Stimulated activated memory B cell treated with anti-CD40 and anti-IgM and Interleukin-4, amounts not matched to agents 10 μg/mL and 1 μg/mL and 100 μg/mL, for 72 hours (primary cell): ENCODE measurements around the gene MAGEB4.

Source experiments
- ATAC-seq: fragments of 150-1000 bp; cut with Tn5 transposase; 2 replicates; pipeline ENCODE4 v1.10.0; 2021
- H3K27ac Mint-ChIP-seq: one replicate; pipeline ENCODE4 v1.8.0; 2022; ENCODE audit warnings: mild to moderate bottlenecking, mixed read lengths
- H3K27me3 Mint-ChIP-seq: one replicate; pipeline ENCODE4 v1.8.0; 2022; ENCODE audit warnings: mixed read lengths
- H3K36me3 Mint-ChIP-seq: one replicate; pipeline ENCODE4 v1.8.0; 2022; ENCODE audit warnings: mixed read lengths
- H3K4me1 Mint-ChIP-seq: one replicate; pipeline ENCODE4 v1.8.0; 2022; ENCODE audit warnings: mixed read lengths
- H3K4me3 Mint-ChIP-seq: one replicate; pipeline ENCODE4 v1.8.0; 2022; ENCODE audit warnings: mild to moderate bottlenecking, moderate library complexity, mixed read lengths
- H3K9me3 Mint-ChIP-seq: one replicate; pipeline ENCODE4 v1.8.0; 2022; ENCODE audit warnings: mixed read lengths

MAGEB4 gene

DNA sequence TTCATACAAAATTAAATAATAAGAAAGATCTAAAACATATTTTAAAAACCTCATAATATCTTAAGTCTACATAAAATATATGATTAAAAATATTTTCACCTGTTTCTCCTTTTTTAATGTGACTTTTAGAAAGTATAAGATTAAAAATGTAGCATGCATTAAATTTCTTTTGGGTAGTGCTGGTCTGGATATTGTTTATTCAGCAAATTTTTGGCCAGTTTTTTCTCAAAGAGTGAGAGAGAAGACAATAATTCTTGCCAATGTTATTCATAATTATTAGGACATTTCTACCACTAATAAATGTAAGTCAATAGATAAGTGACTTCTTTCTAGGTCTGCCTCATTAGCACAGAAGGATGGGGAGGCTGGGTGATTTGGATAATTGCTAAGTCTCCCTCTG, 19.2 kb downstream of the MAGEB4 start:
- Mint-ChIP-seq H3K27me3 (no peaks in the 10 kb centered on the region), H3K4me1 (no peaks in the 10 kb centered on the region), H3K36me3 (no peaks in the 10 kb centered on the region), H3K9me3 (peaks cover 2% of the 10 kb centered on the region), H3K4me3 (no peak overlapping the region), H3K27ac (no peak overlapping the region)
- no peak for ATAC-seq

DNA sequence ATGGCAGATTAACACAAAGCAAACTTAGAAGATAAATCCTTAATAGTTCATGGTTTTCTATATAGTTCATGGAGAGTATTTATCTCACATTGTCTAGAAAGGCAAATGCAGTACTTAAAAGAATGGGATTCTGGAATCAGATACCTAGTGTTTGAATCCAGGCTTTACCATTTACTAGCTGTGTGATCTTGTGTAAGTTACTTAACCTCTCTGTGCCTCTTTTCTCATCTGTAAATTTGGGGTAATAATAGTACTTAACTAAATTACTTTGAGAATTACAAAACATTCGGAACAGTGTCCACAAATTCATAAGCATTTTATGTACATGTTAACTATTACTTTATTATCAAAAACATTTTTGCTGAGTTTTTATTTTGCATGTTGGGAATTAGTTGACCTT, 21.0 kb downstream of the MAGEB4 start:
- Mint-ChIP-seq H3K27me3 (peaks cover under 1% of the 10 kb centered on the region), H3K27ac (no peak overlapping the region), H3K36me3 (no peaks in the 10 kb centered on the region), H3K9me3 (no peaks in the 10 kb centered on the region), H3K4me3 (no peak overlapping the region), H3K4me1 (no peaks in the 10 kb centered on the region)
- ATAC-seq = no peak

DNA sequence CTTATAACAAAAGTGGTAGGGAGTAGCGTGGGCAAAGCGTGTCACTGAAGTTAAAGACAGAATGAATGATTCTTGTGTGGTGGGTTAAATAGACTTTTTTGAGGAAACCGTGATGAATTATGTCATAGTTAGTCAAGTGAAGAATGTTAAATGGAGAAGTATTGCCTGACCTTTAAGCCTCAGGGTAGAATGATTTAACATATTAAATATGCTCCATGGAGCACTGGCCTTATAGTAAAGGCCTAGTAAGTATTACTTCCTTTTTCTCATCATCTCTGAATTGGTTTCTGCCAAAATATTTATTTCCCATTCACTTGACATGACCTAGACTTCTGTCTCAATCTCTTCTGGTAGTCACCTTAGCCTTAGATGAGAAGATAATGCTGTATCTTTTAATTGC, 28.8 kb downstream of the MAGEB4 start:
- Mint-ChIP-seq H3K4me3 (no peak overlapping the region), H3K36me3 (no peaks in the 10 kb centered on the region), H3K4me1 (no peaks in the 10 kb centered on the region), H3K27me3 (peaks cover 11% of the 10 kb centered on the region), H3K27ac (no peak overlapping the region), H3K9me3 (no peaks in the 10 kb centered on the region)
- peak; percentile 24 for ATAC-seq

DNA sequence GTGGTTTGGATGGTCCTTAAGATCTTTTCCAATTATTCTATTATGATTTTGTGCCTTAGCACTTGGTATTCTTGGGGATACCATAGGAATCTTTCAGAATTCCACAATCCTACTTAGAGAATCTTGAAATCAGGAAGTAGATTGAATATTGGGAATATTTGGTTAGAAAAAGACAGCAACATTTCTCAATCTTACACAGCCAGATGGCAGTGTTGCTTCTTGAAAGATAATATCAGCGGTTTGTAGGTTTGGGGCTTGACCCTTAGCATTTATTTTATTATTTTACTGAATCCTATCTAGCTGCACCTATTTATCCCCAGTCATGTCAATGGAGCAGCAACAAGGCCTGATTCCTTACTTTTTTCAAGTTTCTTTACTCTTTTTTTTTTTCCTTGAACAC, 33.7 kb downstream of the MAGEB4 start:
- H3K9me3 Mint-ChIP-seq = no peaks in the 10 kb centered on the region
- no peak overlapping the region for H3K27ac Mint-ChIP-seq
- no peaks in the 10 kb centered on the region for H3K4me1 Mint-ChIP-seq
- no peak for ATAC-seq
- no peaks in the 10 kb centered on the region for H3K27me3 Mint-ChIP-seq
- no peaks in the 10 kb centered on the region for H3K36me3 Mint-ChIP-seq
- H3K4me3 Mint-ChIP-seq = no peak overlapping the region

DNA sequence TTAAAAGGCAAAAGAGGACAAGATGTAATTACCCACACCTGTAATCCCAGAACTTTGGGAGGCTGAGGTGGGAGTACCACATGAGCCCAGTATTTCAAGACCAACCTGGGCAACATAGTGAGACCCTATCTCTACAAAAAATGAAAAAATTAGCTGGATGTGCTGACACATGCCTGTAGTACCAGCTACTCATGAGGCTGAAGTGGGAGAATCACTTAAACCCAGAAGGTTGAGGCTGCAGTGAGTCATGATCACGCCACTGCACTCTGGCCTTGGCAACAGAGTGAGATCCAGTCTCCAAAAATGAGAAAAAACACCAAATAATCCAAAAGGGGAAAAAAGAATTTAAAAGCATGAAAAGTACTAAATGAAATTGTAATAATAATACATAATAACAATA, 36.6 kb downstream of the MAGEB4 start:
- Mint-ChIP-seq H3K36me3 (no peaks in the 10 kb centered on the region), H3K4me3 (no peak overlapping the region), H3K4me1 (no peaks in the 10 kb centered on the region), H3K27me3 (no peaks in the 10 kb centered on the region), H3K27ac (no peak overlapping the region), H3K9me3 (no peaks in the 10 kb centered on the region)
- ATAC-seq = no peak

DNA sequence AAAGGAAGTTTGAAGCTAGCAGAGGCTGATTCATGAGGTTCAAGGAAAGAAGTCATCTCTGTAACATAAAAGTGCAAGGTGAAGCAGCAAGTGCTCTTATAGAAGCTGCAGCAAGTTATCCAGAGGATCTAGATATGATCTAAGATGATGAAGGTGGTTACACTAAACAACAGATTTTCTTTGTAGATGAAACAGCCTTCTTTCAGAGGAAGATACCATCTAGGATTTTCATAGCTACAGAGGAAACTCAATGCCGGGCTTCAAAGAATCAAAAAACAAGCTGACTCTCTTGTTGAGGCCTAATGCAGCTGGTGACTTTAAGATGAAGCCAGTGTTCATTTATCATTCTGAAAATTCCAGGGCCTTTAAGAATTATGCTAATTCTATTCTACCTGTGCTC, 38.6 kb downstream of the MAGEB4 start:
- H3K27ac Mint-ChIP-seq = no peak overlapping the region
- H3K36me3 Mint-ChIP-seq = no peaks in the 10 kb centered on the region
- ATAC-seq = no peak
- H3K27me3 Mint-ChIP-seq = no peaks in the 10 kb centered on the region
- H3K4me1 Mint-ChIP-seq = no peaks in the 10 kb centered on the region
- no peaks in the 10 kb centered on the region for H3K9me3 Mint-ChIP-seq
- H3K4me3 Mint-ChIP-seq = no peak overlapping the region

DNA sequence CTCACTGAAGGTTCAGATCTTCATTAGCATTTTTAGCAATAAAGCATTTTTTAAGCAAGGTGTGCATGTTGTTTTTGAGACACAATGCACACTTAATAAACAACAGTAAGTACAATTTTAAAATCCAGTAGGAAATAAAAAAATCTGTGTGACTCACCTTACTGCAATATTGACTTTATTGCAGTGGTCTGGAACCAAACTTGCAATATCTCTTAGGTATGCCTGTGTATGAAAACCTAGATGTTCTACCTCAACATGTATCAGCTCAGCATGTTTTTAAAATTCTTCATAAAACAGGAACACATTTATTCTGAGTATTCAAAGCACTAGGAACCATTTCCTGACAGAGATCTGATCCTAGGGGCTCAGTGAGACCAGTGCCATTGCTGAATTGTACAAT, 40.7 kb downstream of the MAGEB4 start:
- no peaks in the 10 kb centered on the region for H3K27me3 Mint-ChIP-seq
- no peak overlapping the region for H3K4me3 Mint-ChIP-seq
- H3K4me1 Mint-ChIP-seq = no peaks in the 10 kb centered on the region
- no peak overlapping the region for H3K27ac Mint-ChIP-seq
- no peaks in the 10 kb centered on the region for H3K9me3 Mint-ChIP-seq
- ATAC-seq = no peak
- H3K36me3 Mint-ChIP-seq = no peaks in the 10 kb centered on the region

DNA sequence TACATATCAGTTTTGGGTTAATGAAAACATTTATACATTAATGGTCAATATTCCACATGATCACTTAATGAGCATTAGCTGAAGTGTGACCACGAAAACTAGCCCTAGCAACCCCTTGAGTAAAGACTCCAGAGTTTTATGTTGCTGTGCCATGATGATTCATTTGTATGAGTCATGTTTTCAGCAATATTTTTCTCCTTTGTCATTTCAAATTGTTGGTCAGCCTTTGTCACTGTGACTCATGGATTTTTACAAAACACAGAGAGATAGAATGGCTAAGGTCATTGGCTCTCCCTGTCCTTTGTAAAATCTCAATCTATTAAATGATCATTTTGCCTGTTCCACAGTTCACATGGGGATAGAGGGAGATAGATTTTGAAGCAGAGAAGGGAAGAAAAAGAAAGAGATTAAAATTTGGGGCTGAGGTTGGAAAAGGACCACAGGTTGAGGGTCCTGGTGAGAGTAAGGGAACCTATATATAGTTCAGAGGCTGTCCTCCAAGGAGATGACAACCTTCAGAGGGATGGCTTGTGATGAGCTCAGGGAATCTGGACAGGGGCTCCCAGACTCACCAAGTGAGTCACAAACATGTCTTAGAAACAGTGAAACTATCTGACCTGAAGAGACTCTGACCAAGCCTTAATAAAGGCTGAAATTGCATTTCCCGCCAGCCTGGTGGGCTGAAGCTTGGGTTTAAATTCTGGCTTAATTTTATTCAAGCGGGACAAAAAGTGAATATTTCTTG, 41.8 kb downstream of the MAGEB4 start:
- H3K36me3 Mint-ChIP-seq = no peaks in the 10 kb centered on the region
- no peaks in the 10 kb centered on the region for H3K27me3 Mint-ChIP-seq
- H3K4me1 Mint-ChIP-seq = no peaks in the 10 kb centered on the region
- no peak overlapping the region for H3K4me3 Mint-ChIP-seq
- no peaks in the 10 kb centered on the region for H3K9me3 Mint-ChIP-seq
- ATAC-seq = no peak
- H3K27ac Mint-ChIP-seq = no peak overlapping the region
